IPS-18a (cell line): ENCODE data around the gene TRIM7.

Experiments
- H3K27ac ChIP-seq: one replicate; pipeline ENCODE4 v1.5.1; 2013; ENCODE audit warnings: low read length
- H3K27me3 ChIP-seq: one replicate; pipeline ENCODE4 v1.6.1; 2013; ENCODE audit warnings: mild to moderate bottlenecking, low read length; ENCODE audit not compliant: control insufficient read depth, insufficient read depth
- H3K36me3 ChIP-seq: one replicate; pipeline ENCODE4 v1.6.1; 2013; ENCODE audit warnings: low read depth, low read length; ENCODE audit not compliant: control insufficient read depth
- H3K4me1 ChIP-seq: one replicate; pipeline ENCODE4 v1.6.1; 2013; ENCODE audit warnings: low read depth, low read length; ENCODE audit not compliant: control insufficient read depth
- H3K4me3 ChIP-seq: one replicate; pipeline ENCODE4 v1.5.1; 2013; ENCODE audit warnings: low read length
- H3K9ac ChIP-seq: one replicate; pipeline ENCODE4 v1.6.1; 2013; ENCODE audit warnings: mild to moderate bottlenecking, low read length, moderate library complexity
- H3K9me3 ChIP-seq: one replicate; pipeline ENCODE4 v1.6.1; 2013; ENCODE audit warnings: low read depth, low read length; ENCODE audit not compliant: control insufficient read depth

The TRIM7 gene

GRCh38 chr5:181195249-181195761 is 9.7 kb downstream of the TRIM7 start:
- peaks cover 39% of the 10 kb centered on the region for H3K27me3 ChIP-seq
- peaks cover 21% of the 10 kb centered on the region for H3K4me1 ChIP-seq
- no peaks in the 10 kb centered on the region for H3K9me3 ChIP-seq
- no peak overlapping the region for H3K27ac ChIP-seq
- H3K9ac ChIP-seq, result no peak overlapping the region
- H3K36me3 ChIP-seq, result no peaks in the 10 kb centered on the region
- no peak overlapping the region for H3K4me3 ChIP-seq

GRCh38 chr5:181194489-181195248 is 10.3 kb downstream of the TRIM7 start:
- Histone ChIP-seq H3K36me3 (no peaks in the 10 kb centered on the region), H3K9ac (no peak overlapping the region), H3K27ac (no peak overlapping the region), H3K9me3 (no peaks in the 10 kb centered on the region), H3K4me3 (no peak overlapping the region), H3K4me1 (peaks cover 24% of the 10 kb centered on the region), H3K27me3 (peaks cover 39% of the 10 kb centered on the region)

- no peak overlapping the region for H3K4me3 ChIP-seq
Measured at GRCh38 chr5:181193656-181194055, 11.3 kb downstream of the TRIM7 start.

GRCh38 chr5:181192337-181193046 is 12.5 kb downstream of the TRIM7 start:
- peak overlapping the region; percentile 59 for H3K9ac ChIP-seq

More at GRCh38 chr5:181193656-181194055, 11.3 kb downstream of the TRIM7 start:
- H3K9me3 ChIP-seq, result no peaks in the 10 kb centered on the region
- H3K9ac ChIP-seq, result no peak overlapping the region
- H3K27me3 ChIP-seq, result peaks cover 43% of the 10 kb centered on the region
- H3K4me1 ChIP-seq, result peaks cover 19% of the 10 kb centered on the region
- no peak overlapping the region for H3K27ac ChIP-seq
- H3K36me3 ChIP-seq, result no peaks in the 10 kb centered on the region

GRCh38 chr5:181191526-181192336 is 13.3 kb downstream of the TRIM7 start:
- Histone ChIP-seq H3K27me3 (peaks cover 43% of the 10 kb centered on the region), H3K4me3 (peak overlapping the region; percentile 80)

More at GRCh38 chr5:181192337-181193046, 12.5 kb downstream of the TRIM7 start:
- H3K36me3 ChIP-seq, result no peaks in the 10 kb centered on the region
- no peaks in the 10 kb centered on the region for H3K9me3 ChIP-seq
- H3K27ac ChIP-seq, result no peak overlapping the region
- H3K4me3 ChIP-seq, result peak overlapping the region; percentile 80
- peaks cover 43% of the 10 kb centered on the region for H3K27me3 ChIP-seq
- peaks cover 7% of the 10 kb centered on the region for H3K4me1 ChIP-seq

GRCh38 chr5:181190711-181191525 is 14.1 kb downstream of the TRIM7 start:
- H3K4me3 ChIP-seq, result peak overlapping the region; percentile 80
- no peaks in the 10 kb centered on the region for H3K36me3 ChIP-seq
- H3K9ac ChIP-seq, result no peak overlapping the region
- peaks cover 43% of the 10 kb centered on the region for H3K27me3 ChIP-seq
- no peaks in the 10 kb centered on the region for H3K9me3 ChIP-seq
- no peak overlapping the region for H3K27ac ChIP-seq
- peaks cover 5% of the 10 kb centered on the region for H3K4me1 ChIP-seq

More at GRCh38 chr5:181191526-181192336, 13.3 kb downstream of the TRIM7 start:
- Histone ChIP-seq H3K27ac (no peak overlapping the region), H3K4me1 (peaks cover 5% of the 10 kb centered on the region), H3K36me3 (no peaks in the 10 kb centered on the region), H3K9me3 (no peaks in the 10 kb centered on the region), H3K9ac (peak overlapping the region; percentile 59)

- Histone ChIP-seq H3K36me3 (no peaks in the 10 kb centered on the region), H3K9me3 (no peaks in the 10 kb centered on the region), H3K4me1 (peaks cover 5% of the 10 kb centered on the region), H3K27ac (no peak overlapping the region), H3K9ac (no peak overlapping the region), H3K4me3 (peak overlapping the region; percentile 80), H3K27me3 (peaks cover 43% of the 10 kb centered on the region)
Measured at GRCh38 chr5:181189962-181190710, 14.9 kb downstream of the TRIM7 start.

- Histone ChIP-seq H3K9me3 (no peaks in the 10 kb centered on the region), H3K27ac (no peak overlapping the region), H3K27me3 (peaks cover 43% of the 10 kb centered on the region), H3K4me3 (peak overlapping the region; percentile 80), H3K36me3 (no peaks in the 10 kb centered on the region), H3K9ac (peak overlapping the region; percentile 1), H3K4me1 (peaks cover 5% of the 10 kb centered on the region)
Measured at GRCh38 chr5:181189363-181189961, 15.5 kb downstream of the TRIM7 start.

- Histone ChIP-seq H3K4me1 (peaks cover 5% of the 10 kb centered on the region), H3K9ac (peak overlapping the region; percentile 24), H3K27me3 (peaks cover 42% of the 10 kb centered on the region), H3K4me3 (peak overlapping the region; percentile 80), H3K9me3 (no peaks in the 10 kb centered on the region), H3K27ac (no peak overlapping the region), H3K36me3 (no peaks in the 10 kb centered on the region)
Measured at GRCh38 chr5:181188700-181189362, 16.2 kb downstream of the TRIM7 start.
